ENCODE results near the gene SHB. TPM values are rescaled to one million over a fixed set of nuclear protein-coding genes. Genes with fewer than 3 reads are reported as not detected.

Gene SHB
- total RNA-seq, 1 experiment from 2014 or later: 28.7 TPM

- intact Hi-C loops (cut with micrococcal nuclease): loop anchor here (1.0 to 5.0 kb wide), 6 partner anchors 39 to 450 kb away; no protein-coding TSS in a partner anchor
- no TSS peak for BruUV-seq (replicated peaks)
Observed at GRCh38 chr9:37913480-37914153, 155.4 kb downstream of the SHB start.

More at GRCh38 chr9:37913480-37914153, 155.4 kb downstream of the SHB start:
- Histone ChIP-seq H3K9ac (ENCODE audit: low read length) (no peak overlapping the region), H3K4me1 (ENCODE audit: control insufficient read depth in 1 of 2, insufficient read depth in 2 of 2, low read length in 2 of 2) (peaks cover 0 to 5% of the 10 kb centered on the region in 2 experiments; a peak in 1 of 4 replicates), H3K4me3 (replicated peaks in 1 of 2; ENCODE audit: low read depth in 1 of 2, low read length in 2 of 2) (no peak overlapping the region), H3K79me2 (ENCODE audit: insufficient read depth, low read length) (no peaks in the 10 kb centered on the region), H3K4me2 (ENCODE audit: low read length) (no peak overlapping the region), H4K20me1 (ENCODE audit: insufficient read depth) (no peaks in the 10 kb centered on the region), H3K9me3 (ENCODE audit: control insufficient read depth in 1 of 2, insufficient read depth in 1 of 2, low read depth in 1 of 2, low read length in 2 of 2) (no peaks in the 10 kb centered on the region), H3K9me2 (ENCODE audit: insufficient read depth) (no peaks in the 10 kb centered on the region), H3K36me3 (ENCODE audit: control insufficient read depth in 1 of 2, insufficient read depth in 2 of 2, low read length in 2 of 2) (peaks cover 0 to 10% of the 10 kb centered on the region in 2 experiments; a peak in 1 of 4 replicates), H3K27ac (ENCODE audit: low read depth, low read length) (no peak overlapping the region; the same call in 1 of the 2 replicates), H3K27me3 (ENCODE audit: insufficient read depth, low read length) (no peaks in the 10 kb centered on the region), H2AFZ (ENCODE audit: low read depth, low read length, poor library complexity, severe bottlenecking) (no peak overlapping the region)
- RAD21 ChIA-PET (ENCODE audit: low non-redundant PET in 1 of 2, low total read pairs in 2 of 2, uncharacterized antibody in 2 of 2, unreplicated experiment in 2 of 2): interaction anchor here (0.7 to 1.6 kb wide), 8 partner anchors 16 to 175 kb away, joined by 3 to 5 read pairs (median 4); no protein-coding TSS in a partner anchor
- peak; percentile 100 for TF ChIP-seq RAD21 (IDR thresholded peaks at IDR 0.05; ENCODE audit: low read depth)
- TF ChIP-seq MAX (IDR thresholded peaks at IDR 0.05): peak; percentile 25; the same call in 1 of the 2 replicates
- no peak for TF ChIP-seq EZH2 (IDR thresholded peaks at IDR 0.05)
- TF ChIP-seq ELF1 (IDR thresholded peaks at IDR 0.05; ENCODE audit: borderline replicate concordance, low read depth): no peak
- no peak for TF ChIP-seq POLR2AphosphoS5 (IDR thresholded peaks at IDR 0.05; ENCODE audit: low read depth, low read length)
- 0 out of 2 replicates have a peak, but pooled peaks have one; percentile 64 for TF ChIP-seq CBX3 (IDR thresholded peaks at IDR 0.05; ENCODE audit: low read depth)
- no peak for TF ChIP-seq ATF3 (IDR thresholded peaks at IDR 0.05)
- TF ChIP-seq SRF (IDR thresholded peaks at IDR 0.05; ENCODE audit: low read depth): no peak
- no peak for TF ChIP-seq POLR2A (IDR thresholded peaks at IDR 0.05; ENCODE audit: borderline replicate concordance, extremely low read depth, insufficient read depth, insufficient read length)
- TF ChIP-seq CTCF (IDR thresholded peaks at IDR 0.05 in 2 of 3, conservative IDR thresholded peaks at IDR 0.05 in 1 of 3; ENCODE audit: borderline replicate concordance in 1 of 3, insufficient read depth in 1 of 3, low read depth in 2 of 3, low read length in 2 of 3): peak; percentile 96 to 99 (median 98)
- TF ChIP-seq ZFX (IDR thresholded peaks at IDR 0.05): no peak
- TF ChIP-seq YY1 (IDR thresholded peaks at IDR 0.05; ENCODE audit: extremely low read depth, insufficient replicate concordance, low read depth, low read length): peak; percentile 41
- CTCF ChIA-PET: interaction anchor here (0.7 to 4.9 kb wide), 20 partner anchors 11 to 479 kb away, joined by 3 to 54 read pairs (median 5); partner anchors contain the start of gene ALDH1B1
- ATAC-seq (peak; percentile 94), DNase-seq (ENCODE audit: low read depth, low spot score) (peak; percentile 71)
- POLR2A ChIA-PET: no interaction called here
